Measurements from ENCODE around the gene USP17L21.
"Not testable (repeated sequence)": the region's sequence is repeated elsewhere in the genome, so short reads cannot be mapped to it uniquely, and the experiment has no call there.

Gene USP17L21, protein sequence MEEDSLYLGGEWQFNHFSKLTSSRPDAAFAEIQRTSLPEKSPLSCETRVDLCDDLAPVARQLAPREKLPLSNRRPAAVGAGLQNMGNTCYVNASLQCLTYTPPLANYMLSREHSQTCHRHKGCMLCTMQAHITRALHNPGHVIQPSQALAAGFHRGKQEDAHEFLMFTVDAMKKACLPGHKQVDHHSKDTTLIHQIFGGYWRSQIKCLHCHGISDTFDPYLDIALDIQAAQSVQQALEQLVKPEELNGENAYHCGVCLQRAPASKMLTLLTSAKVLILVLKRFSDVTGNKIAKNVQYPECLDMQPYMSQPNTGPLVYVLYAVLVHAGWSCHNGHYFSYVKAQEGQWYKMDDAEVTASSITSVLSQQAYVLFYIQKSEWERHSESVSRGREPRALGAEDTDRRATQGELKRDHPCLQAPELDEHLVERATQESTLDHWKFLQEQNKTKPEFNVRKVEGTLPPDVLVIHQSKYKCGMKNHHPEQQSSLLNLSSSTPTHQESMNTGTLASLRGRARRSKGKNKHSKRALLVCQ

DNA sequence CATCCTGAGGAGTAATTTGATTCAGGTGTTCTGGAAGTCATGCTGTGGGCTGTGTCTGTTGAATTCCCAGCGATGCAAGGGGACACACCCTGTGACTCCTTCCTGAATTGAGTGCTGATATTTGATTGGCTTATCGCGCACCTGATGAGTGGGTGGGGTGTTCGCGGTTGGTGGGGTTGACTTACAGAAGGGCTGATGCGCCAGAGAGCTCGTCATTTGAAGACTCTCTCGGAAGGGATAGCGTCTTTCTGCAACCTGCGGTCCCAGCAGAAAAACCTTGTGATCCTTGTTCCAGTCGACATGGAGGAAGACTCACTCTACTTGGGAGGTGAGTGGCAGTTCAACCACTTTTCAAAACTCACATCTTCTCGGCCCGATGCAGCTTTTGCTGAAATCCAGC, at the start of gene USP17L21:
TSS of gene USP17L21 (plus strand) at position 301 of the 400 bp plus-strand sequence. CDS start at position 301, 0 bp downstream.
- not testable (repeated sequence) for DNase-seq

DNA sequence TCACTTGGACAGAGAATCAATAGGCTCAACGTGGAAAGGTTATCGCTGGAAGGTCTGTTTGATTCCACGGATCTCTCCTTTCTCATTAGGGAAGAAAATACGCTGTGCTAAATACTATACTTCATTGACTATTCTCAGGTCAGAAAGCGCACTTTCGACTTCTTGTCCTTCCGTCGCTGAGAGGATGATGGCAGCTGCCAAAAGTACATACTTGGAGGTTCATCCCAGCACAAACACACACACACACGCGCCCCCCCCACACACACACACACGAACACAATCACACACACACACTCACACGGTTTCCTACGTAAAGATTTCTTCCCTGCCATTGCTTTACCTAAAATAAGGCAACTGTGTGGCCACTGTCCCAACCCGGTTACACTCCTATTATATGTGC, 48.0 kb upstream of the USP17L21 start:
- DNase-seq, result not testable (repeated sequence)

DNA sequence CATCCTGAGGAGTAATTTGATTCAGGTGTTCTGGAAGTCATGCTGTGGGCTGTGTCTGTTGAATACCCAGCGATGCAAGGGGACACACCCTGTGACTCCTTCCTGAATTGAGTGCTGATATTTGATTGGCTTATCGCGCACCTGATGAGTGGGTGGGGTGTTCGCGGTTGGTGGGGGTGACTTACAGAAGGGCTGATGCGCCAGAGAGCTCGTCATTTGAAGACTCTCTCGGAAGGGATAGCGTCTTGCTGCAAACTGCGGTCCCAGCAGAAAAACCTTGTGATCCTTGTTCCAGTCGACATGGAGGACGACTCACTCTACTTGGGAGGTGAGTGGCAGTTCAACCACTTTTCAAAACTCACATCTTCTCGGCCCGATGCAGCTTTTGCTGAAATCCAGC, 47.6 kb upstream of the USP17L21 start, which contains the start of gene USP17L11:
TSS of gene USP17L11 (plus strand) at position 301 of the 400 bp plus-strand sequence. CDS start at position 301, 0 bp downstream.
- DNase-seq, result not testable (repeated sequence)

DNA sequence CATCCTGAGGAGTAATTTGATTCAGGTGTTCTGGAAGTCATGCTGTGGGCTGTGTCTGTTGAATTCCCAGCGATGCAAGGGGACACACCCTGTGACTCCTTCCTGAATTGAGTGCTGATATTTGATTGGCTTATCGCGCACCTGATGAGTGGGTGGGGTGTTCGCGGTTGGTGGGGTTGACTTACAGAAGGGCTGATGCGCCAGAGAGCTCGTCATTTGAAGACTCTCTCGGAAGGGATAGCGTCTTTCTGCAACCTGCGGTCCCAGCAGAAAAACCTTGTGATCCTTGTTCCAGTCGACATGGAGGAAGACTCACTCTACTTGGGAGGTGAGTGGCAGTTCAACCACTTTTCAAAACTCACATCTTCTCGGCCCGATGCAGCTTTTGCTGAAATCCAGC, 42.8 kb upstream of the USP17L21 start, which contains the start of gene USP17L12:
TSS of gene USP17L12 (plus strand) at position 301 of the 400 bp plus-strand sequence. CDS start at position 301, 0 bp downstream.
- not testable (repeated sequence) for DNase-seq

DNA sequence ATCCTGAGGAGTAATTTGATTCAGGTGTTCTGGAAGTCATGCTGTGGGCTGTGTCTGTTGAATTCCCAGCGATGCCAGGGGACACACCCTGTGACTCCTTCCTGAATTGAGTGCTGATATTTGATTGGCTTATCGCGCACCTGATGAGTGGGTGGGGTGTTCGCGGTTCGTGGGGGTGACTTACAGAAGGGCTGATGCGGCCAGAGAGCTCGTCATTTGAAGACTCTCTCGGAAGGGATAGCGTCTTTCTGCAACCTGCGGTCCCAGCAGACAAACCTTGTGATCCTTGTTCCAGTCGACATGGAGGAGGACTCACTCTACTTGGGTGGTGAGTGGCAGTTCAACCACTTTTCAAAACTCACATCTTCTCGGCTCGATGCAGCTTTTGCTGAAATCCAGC, 38.1 kb upstream of the USP17L21 start, which contains the start of gene USP17L13:
TSS of gene USP17L13 (plus strand) at position 301 of the 400 bp plus-strand sequence. CDS start at position 301, 0 bp downstream.
- DNase-seq, result not testable (repeated sequence)

DNA sequence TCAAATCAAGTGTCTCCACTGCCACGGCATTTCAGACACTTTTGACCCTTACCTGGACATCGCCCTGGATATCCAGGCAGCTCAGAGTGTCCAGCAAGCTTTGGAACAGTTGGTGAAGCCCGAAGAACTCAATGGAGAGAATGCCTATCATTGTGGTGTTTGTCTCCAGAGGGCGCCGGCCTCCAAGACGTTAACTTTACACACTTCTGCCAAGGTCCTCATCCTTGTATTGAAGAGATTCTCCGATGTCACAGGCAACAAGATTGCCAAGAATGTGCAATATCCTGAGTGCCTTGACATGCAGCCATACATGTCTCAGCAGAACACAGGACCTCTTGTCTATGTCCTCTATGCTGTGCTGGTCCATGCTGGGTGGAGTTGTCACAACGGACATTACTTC, 32.4 kb upstream of the USP17L21 start:
- DNase-seq, result not testable (repeated sequence)

DNA sequence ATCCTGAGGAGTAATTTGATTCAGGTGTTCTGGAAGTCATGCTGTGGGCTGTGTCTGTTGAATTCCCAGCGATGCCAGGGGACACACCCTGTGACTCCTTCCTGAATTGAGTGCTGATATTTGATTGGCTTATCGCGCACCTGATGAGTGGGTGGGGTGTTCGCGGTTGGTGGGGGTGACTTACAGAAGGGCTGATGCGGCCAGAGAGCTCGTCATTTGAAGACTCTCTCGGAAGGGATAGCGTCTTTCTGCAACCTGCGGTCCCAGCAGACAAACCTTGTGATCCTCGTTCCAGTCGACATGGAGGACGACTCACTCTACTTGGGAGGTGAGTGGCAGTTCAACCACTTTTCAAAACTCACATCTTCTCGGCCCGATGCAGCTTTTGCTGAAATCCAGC, 28.6 kb upstream of the USP17L21 start, which contains the start of gene USP17L15:
TSS of gene USP17L15 (plus strand) at position 301 of the 400 bp plus-strand sequence. CDS start at position 301, 0 bp downstream.
- DNase-seq, result not testable (repeated sequence)

DNA sequence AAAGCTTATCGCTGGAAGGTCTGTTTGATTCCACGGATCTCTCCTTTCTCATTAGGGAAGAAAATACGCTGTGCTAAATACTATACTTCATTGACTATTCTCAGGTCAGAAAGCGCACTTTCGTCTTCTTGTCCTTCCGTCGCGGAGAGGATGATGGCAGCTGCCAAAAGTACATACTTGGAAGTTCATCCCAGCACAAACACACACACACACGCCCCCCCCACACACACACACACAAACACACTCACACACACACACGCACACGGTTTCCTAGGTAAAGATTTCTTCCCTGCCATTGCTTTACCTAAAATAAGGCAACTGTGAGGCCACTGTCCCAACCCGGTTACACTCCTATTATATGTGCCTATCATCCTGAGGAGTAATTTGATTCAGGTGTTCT, 24.2 kb upstream of the USP17L21 start:
- DNase-seq, result not testable (repeated sequence)

DNA sequence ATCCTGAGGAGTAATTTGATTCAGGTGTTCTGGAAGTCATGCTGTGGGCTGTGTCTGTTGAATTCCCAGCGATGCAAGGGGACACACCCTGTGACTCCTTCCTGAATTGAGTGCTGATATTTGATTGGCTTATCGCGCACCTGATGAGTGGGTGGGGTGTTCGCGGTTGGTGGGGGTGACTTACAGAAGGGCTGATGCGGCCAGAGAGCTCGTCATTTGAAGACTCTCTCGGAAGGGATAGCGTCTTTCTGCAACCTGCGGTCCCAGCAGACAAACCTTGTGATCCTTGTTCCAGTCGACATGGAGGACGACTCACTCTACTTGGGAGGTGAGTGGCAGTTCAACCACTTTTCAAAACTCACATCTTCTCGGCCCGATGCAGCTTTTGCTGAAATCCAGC, 19.1 kb upstream of the USP17L21 start, which contains the start of gene USP17L17:
TSS of gene USP17L17 (plus strand) at position 301 of the 400 bp plus-strand sequence. CDS start at position 301, 0 bp downstream.
- not testable (repeated sequence) for DNase-seq

DNA sequence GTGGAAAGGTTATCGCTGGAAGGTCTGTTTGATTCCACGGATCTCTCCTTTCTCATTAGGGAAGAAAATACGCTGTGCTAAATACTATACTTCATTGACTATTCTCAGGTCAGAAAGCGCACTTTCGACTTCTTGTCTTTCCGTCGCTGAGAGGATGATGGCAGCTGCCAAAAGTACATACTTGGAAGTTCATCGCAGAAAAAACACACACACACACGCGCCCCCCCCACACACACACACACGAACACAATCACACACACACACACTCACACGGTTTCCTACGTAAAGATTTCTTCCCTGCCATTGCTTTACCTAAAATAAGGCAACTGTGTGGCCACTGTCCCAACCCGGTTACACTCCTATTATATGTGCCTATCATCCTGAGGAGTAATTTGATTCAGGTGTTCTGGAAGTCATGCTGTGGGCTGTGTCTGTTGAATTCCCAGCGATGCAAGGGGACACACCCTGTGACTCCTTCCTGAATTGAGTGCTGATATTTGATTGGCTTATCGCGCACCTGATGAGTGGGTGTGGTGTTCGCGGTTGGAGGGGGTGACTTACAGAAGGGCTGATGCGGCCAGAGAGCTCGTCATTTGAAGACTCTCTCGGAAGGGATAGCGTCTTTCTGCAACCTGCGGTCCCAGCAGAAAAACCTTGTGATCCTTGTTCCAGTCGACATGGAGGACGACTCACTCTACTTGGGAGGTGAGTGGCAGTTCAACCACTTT, 14.6 kb upstream of the USP17L21 start, which contains the start of gene USP17L18:
TSS of gene USP17L18 (plus strand) at position 678 of the 728 bp plus-strand sequence. CDS start at position 678, 0 bp downstream.
- DNase-seq, result not testable (repeated sequence)

DNA sequence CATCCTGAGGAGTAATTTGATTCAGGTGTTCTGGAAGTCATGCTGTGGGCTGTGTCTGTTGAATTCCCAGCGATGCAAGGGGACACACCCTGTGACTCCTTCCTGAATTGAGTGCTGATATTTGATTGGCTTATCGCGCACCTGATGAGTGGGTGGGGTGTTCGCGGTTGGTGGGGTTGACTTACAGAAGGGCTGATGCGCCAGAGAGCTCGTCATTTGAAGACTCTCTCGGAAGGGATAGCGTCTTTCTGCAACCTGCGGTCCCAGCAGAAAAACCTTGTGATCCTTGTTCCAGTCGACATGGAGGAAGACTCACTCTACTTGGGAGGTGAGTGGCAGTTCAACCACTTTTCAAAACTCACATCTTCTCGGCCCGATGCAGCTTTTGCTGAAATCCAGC, 9.6 kb upstream of the USP17L21 start, which contains the start of gene USP17L19:
TSS of gene USP17L19 (plus strand) at position 301 of the 400 bp plus-strand sequence. CDS start at position 301, 0 bp downstream.
- DNase-seq, result not testable (repeated sequence)

DNA sequence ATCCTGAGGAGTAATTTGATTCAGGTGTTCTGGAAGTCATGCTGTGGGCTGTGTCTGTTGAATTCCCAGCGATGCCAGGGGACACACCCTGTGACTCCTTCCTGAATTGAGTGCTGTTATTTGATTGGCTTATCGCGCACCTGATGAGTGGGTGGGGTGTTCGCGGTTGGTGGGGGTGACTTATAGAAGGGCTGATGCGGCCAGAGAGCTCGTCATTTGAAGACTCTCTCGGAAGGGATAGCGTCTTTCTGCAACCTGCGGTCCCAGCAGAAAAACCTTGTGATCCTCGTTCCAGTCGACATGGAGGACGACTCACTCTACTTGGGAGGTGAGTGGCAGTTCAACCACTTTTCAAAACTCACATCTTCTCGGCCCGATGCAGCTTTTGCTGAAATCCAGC, 4.8 kb upstream of the USP17L21 start, which contains the start of gene USP17L20:
TSS of gene USP17L20 (plus strand) at position 301 of the 400 bp plus-strand sequence. CDS start at position 301, 0 bp downstream.
- not testable (repeated sequence) for DNase-seq

DNA sequence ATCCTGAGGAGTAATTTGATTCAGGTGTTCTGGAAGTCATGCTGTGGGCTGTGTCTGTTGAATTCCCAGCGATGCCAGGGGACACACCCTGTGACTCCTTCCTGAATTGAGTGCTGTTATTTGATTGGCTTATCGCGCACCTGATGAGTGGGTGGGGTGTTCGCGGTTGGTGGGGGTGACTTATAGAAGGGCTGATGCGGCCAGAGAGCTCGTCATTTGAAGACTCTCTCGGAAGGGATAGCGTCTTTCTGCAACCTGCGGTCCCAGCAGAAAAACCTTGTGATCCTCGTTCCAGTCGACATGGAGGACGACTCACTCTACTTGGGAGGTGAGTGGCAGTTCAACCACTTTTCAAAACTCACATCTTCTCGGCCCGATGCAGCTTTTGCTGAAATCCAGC, 4.6 kb downstream of the USP17L21 start, which contains the start of gene USP17L22:
TSS of gene USP17L22 (plus strand) at position 301 of the 400 bp plus-strand sequence. CDS start at position 301, 0 bp downstream.
- not testable (repeated sequence) for DNase-seq

DNA sequence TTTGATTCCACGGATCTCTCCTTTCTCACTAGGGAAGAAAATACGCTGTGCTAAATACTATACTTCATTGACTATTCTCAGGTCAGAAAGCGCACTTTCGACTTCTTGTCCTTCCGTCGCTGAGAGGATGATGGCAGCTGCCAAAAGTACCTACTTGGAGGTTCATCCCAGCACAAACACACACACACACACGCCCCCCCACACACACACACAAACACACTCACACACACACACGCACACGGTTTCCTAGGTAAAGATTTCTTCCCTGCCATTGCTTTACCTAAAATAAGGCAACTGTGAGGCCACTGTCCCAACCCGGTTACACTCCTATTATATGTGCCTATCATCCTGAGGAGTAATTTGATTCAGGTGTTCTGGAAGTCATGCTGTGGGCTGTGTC, 9.0 kb downstream of the USP17L21 start:
- not testable (repeated sequence) for DNase-seq
